SK-N-MC (cell line): ENCODE results near the gene NKD2.

Source experiments
- EZH2 ChIP-seq: fragments of 200-600 bp; sonication (generic); IDR thresholded peaks from one replicate; pipeline ENCODE4 v1.6.1; 2017; ENCODE audit warnings: antibody characterized with exemption
- POLR2AphosphoS5 ChIP-seq: IDR thresholded peaks from 2 replicates; pipeline ENCODE4 v1.6.1; 2012; ENCODE audit warnings: mild to moderate bottlenecking, low read depth, low read length, borderline replicate concordance

DNA sequence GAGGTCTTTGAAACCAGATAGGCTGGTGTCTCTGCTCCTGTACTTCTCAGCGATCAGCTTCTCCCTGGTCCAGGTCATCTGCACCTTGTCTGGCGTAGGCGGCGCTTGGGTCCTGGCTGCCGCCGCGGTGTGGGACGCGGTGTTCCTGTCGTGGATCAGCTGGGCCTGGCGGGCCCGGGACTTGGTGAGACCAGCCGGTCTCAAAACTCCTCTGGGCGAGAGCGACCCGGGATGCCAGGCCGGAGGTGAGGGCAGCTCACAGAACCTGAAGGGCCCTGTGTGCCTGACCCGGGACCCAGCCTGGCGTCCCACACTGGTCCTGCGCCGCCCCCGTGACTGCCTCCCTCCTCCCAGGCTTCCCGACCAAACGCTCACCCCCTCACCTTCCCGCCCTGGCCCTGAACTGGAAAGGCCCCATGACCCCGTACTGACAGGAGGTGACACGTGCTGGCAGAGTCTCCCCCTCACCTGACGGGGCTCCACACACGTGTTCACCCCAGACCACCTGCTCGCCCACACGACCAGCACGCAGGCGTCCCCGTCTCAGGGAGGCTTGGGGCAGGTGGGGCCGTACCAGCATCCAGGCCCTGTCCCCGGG is 49.0 kb downstream of the NKD2 start:
- TF ChIP-seq EZH2 (no peak), POLR2AphosphoS5 (no peak)
